ENCODE data around the gene CD19. TPM values are rescaled to one million over a fixed set of nuclear protein-coding genes. Genes with fewer than 3 reads are reported as not detected.

CD19 gene
- polyA plus RNA-seq, 1 experiment: not detected

GRCh38 chr16:28943281-28943680, 11.5 kb downstream of the CD19 start:
- H3K4me3 ChIP-seq (ENCODE audit: low read depth, low read length): no peak overlapping the region
- ChIA-PET CTCF (interaction anchor here (0.6 to 2.3 kb wide), 2 partner anchors 65 to 96 kb away, joined by 4 to 18 read pairs; partner anchors contain the start of gene TUFM), POLR2A (interaction anchor here (0.6 kb wide), 1 partner anchor 71 kb away, joined by 5 read pairs; no protein-coding TSS in a partner anchor)
- H3K27me3 ChIP-seq (ENCODE audit: control insufficient read depth, insufficient read depth, low read length): no peaks in the 10 kb centered on the region
- no peak for DNase-seq (ENCODE audit: low read depth, low spot score)
- H3K9me3 ChIP-seq (ENCODE audit: control insufficient read depth, insufficient read depth, low read length): no peaks in the 10 kb centered on the region
- no peak overlapping the region for H3K27ac ChIP-seq (ENCODE audit: low read depth, low read length)
- TF ChIP-seq, protein P1, sequence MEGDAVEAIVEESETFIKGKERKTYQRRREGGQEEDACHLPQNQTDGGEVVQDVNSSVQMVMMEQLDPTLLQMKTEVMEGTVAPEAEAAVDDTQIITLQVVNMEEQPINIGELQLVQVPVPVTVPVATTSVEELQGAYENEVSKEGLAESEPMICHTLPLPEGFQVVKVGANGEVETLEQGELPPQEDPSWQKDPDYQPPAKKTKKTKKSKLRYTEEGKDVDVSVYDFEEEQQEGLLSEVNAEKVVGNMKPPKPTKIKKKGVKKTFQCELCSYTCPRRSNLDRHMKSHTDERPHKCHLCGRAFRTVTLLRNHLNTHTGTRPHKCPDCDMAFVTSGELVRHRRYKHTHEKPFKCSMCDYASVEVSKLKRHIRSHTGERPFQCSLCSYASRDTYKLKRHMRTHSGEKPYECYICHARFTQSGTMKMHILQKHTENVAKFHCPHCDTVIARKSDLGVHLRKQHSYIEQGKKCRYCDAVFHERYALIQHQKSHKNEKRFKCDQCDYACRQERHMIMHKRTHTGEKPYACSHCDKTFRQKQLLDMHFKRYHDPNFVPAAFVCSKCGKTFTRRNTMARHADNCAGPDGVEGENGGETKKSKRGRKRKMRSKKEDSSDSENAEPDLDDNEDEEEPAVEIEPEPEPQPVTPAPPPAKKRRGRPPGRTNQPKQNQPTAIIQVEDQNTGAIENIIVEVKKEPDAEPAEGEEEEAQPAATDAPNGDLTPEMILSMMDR (IDR thresholded peaks at IDR 0.05; ENCODE audit: low read depth, low read length): no peak

DNA sequence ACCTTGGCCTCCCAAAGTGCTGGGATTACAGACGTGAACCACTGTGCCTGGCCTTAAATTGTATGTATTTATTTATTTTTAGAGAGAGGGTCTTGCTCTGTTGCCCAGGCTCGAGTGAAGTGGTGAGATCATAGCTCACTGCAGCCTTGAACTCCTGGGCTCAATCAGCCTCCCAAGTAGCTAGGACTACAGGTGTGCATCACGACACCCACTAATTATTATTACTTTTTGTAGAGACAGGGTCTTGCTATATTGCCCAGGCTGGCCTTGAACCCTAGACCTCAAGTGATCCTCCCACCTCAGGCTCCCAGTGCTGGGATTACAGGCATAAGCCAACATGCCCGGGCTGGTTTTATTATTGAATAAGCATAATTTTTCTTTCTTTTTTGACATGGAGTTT, 14.9 kb downstream of the CD19 start:
- no peaks in the 10 kb centered on the region; the same call in 1 of the 2 replicates for H3K9me3 ChIP-seq (ENCODE audit: control insufficient read depth, insufficient read depth, low read length)
- ChIA-PET CTCF (interaction anchor here (2.4 kb wide), 1 partner anchor 125 kb away, joined by 10 read pairs; the partner anchor contains the start of gene ATXN2L), POLR2A (no interaction called here)
- no peak overlapping the region for H3K27ac ChIP-seq (ENCODE audit: low read depth, low read length)
- no peak for DNase-seq (ENCODE audit: low read depth, low spot score)
- H3K4me3 ChIP-seq (ENCODE audit: low read depth, low read length): no peak overlapping the region
- H3K27me3 ChIP-seq (ENCODE audit: control insufficient read depth, insufficient read depth, low read length): no peaks in the 10 kb centered on the region
- TF ChIP-seq, protein P1 (IDR thresholded peaks at IDR 0.05; ENCODE audit: low read depth, low read length): no peak

DNA sequence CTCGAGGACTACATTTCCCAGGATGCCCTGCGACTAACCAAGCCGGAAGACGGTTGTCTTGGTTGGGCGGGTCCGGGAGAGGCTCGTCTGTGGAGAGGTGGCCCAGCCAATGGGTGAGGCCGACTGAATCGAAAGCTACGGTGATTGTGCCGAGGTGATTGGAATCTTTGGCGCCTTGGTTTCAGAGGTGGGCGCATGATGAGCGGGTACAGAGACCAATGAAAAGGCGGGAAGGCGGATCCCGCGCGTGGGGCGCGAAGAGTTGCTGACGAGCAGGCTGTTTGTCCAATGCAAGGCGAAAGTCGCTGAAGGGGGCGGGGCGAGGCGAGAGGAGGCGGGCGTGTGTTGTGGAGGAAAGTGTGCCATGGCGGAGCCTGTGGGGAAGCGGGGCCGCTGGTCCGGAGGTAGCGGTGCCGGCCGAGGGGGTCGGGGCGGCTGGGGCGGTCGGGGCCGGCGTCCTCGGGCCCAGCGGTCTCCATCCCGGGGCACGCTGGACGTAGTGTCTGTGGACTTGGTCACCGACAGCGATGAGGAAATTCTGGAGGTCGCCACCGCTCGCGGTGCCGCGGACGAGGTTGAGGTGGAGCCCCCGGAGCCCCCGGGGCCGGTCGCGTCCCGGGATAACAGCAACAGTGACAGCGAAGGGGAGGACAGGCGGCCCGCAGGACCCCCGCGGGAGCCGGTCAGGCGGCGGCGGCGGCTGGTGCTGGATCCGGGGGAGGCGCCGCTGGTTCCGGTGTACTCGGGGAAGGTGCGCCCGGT, 19.1 kb downstream of the CD19 start, which contains the start of gene NFATC2IP:
NFATC2IP (plus strand) TSS at position 290 of the 762 bp plus-strand sequence; CDS start at position 365, 75 bp downstream.
- H3K4me3 ChIP-seq (ENCODE audit: low read depth, low read length): peak within 1 kb of the TSS; percentile 78
- peak; percentile 99 for DNase-seq (ENCODE audit: low read depth, low spot score)
- POLR2A ChIA-PET: interaction anchor here (0.6 to 1.0 kb wide), 3 partner anchors 23 to 88 kb away, joined by 3 to 4 read pairs (median 4); partner anchors contain the start of gene SH2B1
- CTCF ChIA-PET: interaction anchor here (1.0 kb wide), 1 partner anchor 23 kb away, joined by 4 read pairs; no protein-coding TSS in a partner anchor
- TF ChIP-seq, protein P1 (IDR thresholded peaks at IDR 0.05; ENCODE audit: low read depth, low read length): no peak
- H3K27ac ChIP-seq (ENCODE audit: low read depth, low read length): peak within 1 kb of the TSS; percentile 21
- H3K27me3 ChIP-seq (ENCODE audit: control insufficient read depth, insufficient read depth, low read length): no peaks in the 10 kb centered on the region
- no peaks in the 10 kb centered on the region; the same call in 1 of the 2 replicates for H3K9me3 ChIP-seq (ENCODE audit: control insufficient read depth, insufficient read depth, low read length)

DNA sequence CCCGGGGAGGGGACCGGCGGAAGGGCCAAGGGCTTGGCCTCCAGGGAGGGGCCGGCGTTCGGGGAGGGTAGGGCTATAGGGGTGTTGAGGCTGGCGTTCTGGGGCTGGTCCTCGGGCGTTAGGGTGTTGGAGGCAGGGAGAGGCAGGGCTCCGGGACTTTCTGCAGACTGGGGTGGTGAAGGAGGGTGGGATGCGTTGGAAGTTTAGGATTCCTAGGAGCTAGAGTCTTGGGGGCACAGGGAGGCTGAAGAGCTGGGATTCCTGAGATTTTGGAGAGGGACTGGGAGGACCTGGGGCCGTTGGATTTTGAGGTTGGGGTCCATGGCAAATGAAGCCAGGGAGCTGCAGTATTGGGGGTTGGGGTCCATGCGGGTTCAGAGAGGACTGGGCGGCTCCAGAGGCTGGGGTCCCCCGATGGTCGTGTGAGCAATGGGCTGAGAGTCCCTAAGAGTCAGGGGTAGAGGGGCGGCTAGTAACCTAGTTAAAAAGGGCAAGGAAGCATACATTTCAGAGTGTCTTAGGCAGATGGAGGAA, 19.7 kb downstream of the CD19 start:
- TF ChIP-seq, protein P1 (IDR thresholded peaks at IDR 0.05; ENCODE audit: low read depth, low read length): no peak
- H3K27me3 ChIP-seq (ENCODE audit: control insufficient read depth, insufficient read depth, low read length): no peaks in the 10 kb centered on the region
- CTCF ChIA-PET: interaction anchor here (0.9 kb wide), 1 partner anchor 23 kb away, joined by 3 read pairs; the partner anchor contains the start of gene SPNS1
- H3K9me3 ChIP-seq (ENCODE audit: control insufficient read depth, insufficient read depth, low read length): no peaks in the 10 kb centered on the region; the same call in 1 of the 2 replicates
- no peak overlapping the region for H3K27ac ChIP-seq (ENCODE audit: low read depth, low read length)
- POLR2A ChIA-PET: no interaction called here
- no peak for DNase-seq (ENCODE audit: low read depth, low spot score)
- peak overlapping the region; percentile 78 for H3K4me3 ChIP-seq (ENCODE audit: low read depth, low read length)

All from AG04450 (cell line).